VCaP (cell line): ENCODE data around the gene SLC6A3.

Source experiments
- H3K27ac ChIP-seq: fragments of 450-650 bp; 2 replicates; pipeline ENCODE4 v1.5.1; 2017
- CTCF ChIP-seq: fragments of 450-650 bp; conservative IDR thresholded peaks from 2 replicates; pipeline ENCODE4 v1.5.1; 2017; ENCODE audit warnings: mild to moderate bottlenecking, moderate library complexity

SLC6A3 gene

GRCh38 chr5:1441166-1441865, 3.9 kb downstream of the SLC6A3 start:
- no peak for TF ChIP-seq CTCF
- H3K27ac ChIP-seq = no peak overlapping the region

- H3K27ac ChIP-seq = no peak overlapping the region
- TF ChIP-seq CTCF = no peak
These were observed 5.1 kb downstream of the SLC6A3 start for GRCh38 chr5:1440098-1440493.

- H3K27ac ChIP-seq = no peak overlapping the region
- no peak for TF ChIP-seq CTCF
These were observed 5.7 kb downstream of the SLC6A3 start for GRCh38 chr5:1439388-1440097.

GRCh38 chr5:1438871-1439270, 6.4 kb downstream of the SLC6A3 start:
- no peak for TF ChIP-seq CTCF
- H3K27ac ChIP-seq = no peak overlapping the region

GRCh38 chr5:1437876-1438559, 7.2 kb downstream of the SLC6A3 start:
- no peak for TF ChIP-seq CTCF

GRCh38 chr5:1437226-1437829, 7.9 kb downstream of the SLC6A3 start:
- no peak overlapping the region for H3K27ac ChIP-seq
- TF ChIP-seq CTCF = no peak

More at GRCh38 chr5:1437876-1438559, 7.2 kb downstream of the SLC6A3 start:
- no peak overlapping the region for H3K27ac ChIP-seq

- no peak overlapping the region for H3K27ac ChIP-seq
- no peak for TF ChIP-seq CTCF
These were observed 8.6 kb downstream of the SLC6A3 start for GRCh38 chr5:1436681-1437080.
